Caco-2 (cell line): ENCODE results near the gene RALGPS2. TPM values are rescaled to one million over a fixed set of nuclear protein-coding genes. Genes with fewer than 3 reads are reported as not detected.

ENCODE experiments used
- BruUV-seq: library from RNA; stranded (reverse); fragments of 400-500 nt; replicated peaks from 2 replicates; lab custom pipeline; 2021; lab: Mats Ljungman, UMichigan
- CTCF ChIA-PET: fragments of 300-600 bp; sonication (Branson Sonifier 250); formaldehyde crosslinking; loops from one replicate; lab custom pipeline; 2022; ENCODE audit warnings: antibody characterized with exemption; lab: Charles Lee
- POLR2A ChIA-PET: fragments of 300-600 bp; sonication (Branson Sonifier 250); formaldehyde crosslinking; loops from one replicate; lab custom pipeline; 2022; ENCODE audit warnings: antibody characterized with exemption; lab: Charles Lee
- DNase-seq, 2 experiments: peaks; one replicate each; pipeline versions ENCODE4 v3.0.0 to v3.0.0-alpha.2; 2020 to 2022
- H3K27me3 ChIP-seq: replicated peaks from 2 replicates; pipeline ENCODE4 v1.6.0; 2011; ENCODE audit warnings: low read length; ENCODE audit not compliant: control insufficient read depth, insufficient read depth
- H3K36me3 ChIP-seq: 2 replicates; pipeline ENCODE4 v1.5.1; 2011; ENCODE audit warnings: low read length; ENCODE audit not compliant: control insufficient read depth, insufficient read depth
- H3K4me1 ChIP-seq: fragments of 250-450 bp; sonication (Bioruptor Pico); 2 replicates; pipeline ENCODE4 v1.5.1; 2020; ENCODE audit warnings: mild to moderate bottlenecking
- H3K4me3 ChIP-seq: 2 replicates; pipeline ENCODE4 v1.5.1; 2011; ENCODE audit warnings: low read depth, mild to moderate bottlenecking, control low read depth, low read length
- H3K9me3 ChIP-seq: fragments of 250-450 bp; sonication (Bioruptor Pico); 2 replicates; pipeline ENCODE4 v1.5.1; 2020; ENCODE audit warnings: mild to moderate bottlenecking, moderate library complexity
- H3K27ac Mint-ChIP-seq: one replicate; pipeline ENCODE4 v1.8.0; 2022; ENCODE audit warnings: mixed read lengths; ENCODE audit not compliant: unreplicated experiment
- H3K27me3 Mint-ChIP-seq: one replicate; pipeline ENCODE4 v1.8.0; 2022; ENCODE audit warnings: mixed read lengths; ENCODE audit not compliant: insufficient read depth, unreplicated experiment
- H3K36me3 Mint-ChIP-seq: one replicate; pipeline ENCODE4 v1.8.0; 2022; ENCODE audit warnings: mild to moderate bottlenecking, mixed read lengths; ENCODE audit not compliant: insufficient read depth, unreplicated experiment
- H3K4me1 Mint-ChIP-seq: one replicate; pipeline ENCODE4 v1.8.0; 2022; ENCODE audit warnings: low read depth, mixed read lengths; ENCODE audit not compliant: unreplicated experiment
- H3K4me3 Mint-ChIP-seq: one replicate; pipeline ENCODE4 v1.8.0; 2022; ENCODE audit warnings: mild to moderate bottlenecking, moderate library complexity, mixed read lengths; ENCODE audit not compliant: unreplicated experiment
- H3K9me3 Mint-ChIP-seq: one replicate; pipeline ENCODE4 v1.8.0; 2022; ENCODE audit warnings: mixed read lengths; ENCODE audit not compliant: unreplicated experiment
- CTCF ChIP-seq, 2 experiments: fragments of 200-600 bp in 1 of 2; IDR thresholded peaks; 1 replicate in 1 of 2; 2 replicates in 1 of 2; pipeline versions ENCODE4 v1.5.1 to v1.8.0; 2011 to 2022; ENCODE audit warnings: antibody characterized with exemption in 1 of 2, control low read depth in 1 of 2, inconsistent platforms in 1 of 2, low read depth in 1 of 2, low read length in 1 of 2, mild to moderate bottlenecking in 1 of 2, moderate library complexity in 1 of 2; ENCODE audit not compliant: insufficient read depth in 1 of 2, severe bottlenecking in 1 of 2, unreplicated experiment in 1 of 2
- intact Hi-C: fragments of 100-400 bp; cut with micrococcal nuclease; formaldehyde crosslinking; loops from one replicate; pipeline ENCODE4 v1.10.0; 2022; ENCODE audit not compliant: unreplicated experiment
- total RNA-seq: library from RNA; stranded (reverse); gene quantifications from 2 replicates; pipeline ENCODE4 v1.2.3, GENCODE V29; 2022

Gene RALGPS2
- total RNA-seq, 1 experiment from 2014 or later = 26.1 TPM

GRCh38 chr1:178951600-178951999 is 226.6 kb downstream of the RALGPS2 start:
- no peak overlapping the region for H3K27ac Mint-ChIP-seq
- H3K4me1 Mint-ChIP-seq = no peaks in the 10 kb centered on the region
- no peak overlapping the region for H3K4me3 Mint-ChIP-seq
- Histone ChIP-seq H3K36me3 (no peaks in the 10 kb centered on the region), H3K4me1 (no peaks in the 10 kb centered on the region), H3K9me3 (no peaks in the 10 kb centered on the region), H3K27me3 (no peaks in the 10 kb centered on the region), H3K4me3 (no peak overlapping the region)
- H3K36me3 Mint-ChIP-seq = no peaks in the 10 kb centered on the region
- no TSS peak for BruUV-seq
- CTCF ChIA-PET = no interaction called here
- no peaks in the 10 kb centered on the region for H3K27me3 Mint-ChIP-seq
- H3K9me3 Mint-ChIP-seq = no peaks in the 10 kb centered on the region
- no peak for DNase-seq
- intact Hi-C loops = no loop called here
- POLR2A ChIA-PET = no interaction called here
- no peak for TF ChIP-seq CTCF (IDR thresholded peaks at IDR 0.05; ENCODE audit: insufficient read depth in 1 of 2, low read depth in 1 of 2, low read length in 1 of 2, severe bottlenecking in 1 of 2, unreplicated experiment in 1 of 2)

- intact Hi-C loops = no loop called here
- Histone ChIP-seq H3K4me1 (no peaks in the 10 kb centered on the region), H3K27me3 (no peaks in the 10 kb centered on the region), H3K36me3 (no peaks in the 10 kb centered on the region), H3K9me3 (no peaks in the 10 kb centered on the region), H3K4me3 (no peak overlapping the region)
- Mint-ChIP-seq H3K36me3 (no peaks in the 10 kb centered on the region), H3K4me3 (no peak overlapping the region), H3K27me3 (no peaks in the 10 kb centered on the region), H3K9me3 (no peaks in the 10 kb centered on the region), H3K27ac (no peak overlapping the region), H3K4me1 (no peaks in the 10 kb centered on the region)
- no peak for DNase-seq
- POLR2A ChIA-PET = no interaction called here
- no peak for TF ChIP-seq CTCF (IDR thresholded peaks at IDR 0.05; ENCODE audit: insufficient read depth in 1 of 2, low read depth in 1 of 2, low read length in 1 of 2, severe bottlenecking in 1 of 2, unreplicated experiment in 1 of 2)
- no TSS peak for BruUV-seq
- CTCF ChIA-PET = interaction anchor here (0.7 kb wide), 1 partner anchor 421 kb away, joined by 3 read pairs; no protein-coding TSS in a partner anchor
These were observed 228.0 kb downstream of the RALGPS2 start for GRCh38 chr1:178953034-178953433.

- Histone ChIP-seq H3K27me3 (no peaks in the 10 kb centered on the region), H3K4me1 (no peaks in the 10 kb centered on the region), H3K36me3 (no peaks in the 10 kb centered on the region), H3K9me3 (no peaks in the 10 kb centered on the region), H3K4me3 (no peak overlapping the region)
- H3K4me1 Mint-ChIP-seq = no peaks in the 10 kb centered on the region
- H3K4me3 Mint-ChIP-seq = no peak overlapping the region
- no peaks in the 10 kb centered on the region for H3K36me3 Mint-ChIP-seq
- intact Hi-C loops = no loop called here
- no peaks in the 10 kb centered on the region for H3K27me3 Mint-ChIP-seq
- CTCF ChIA-PET = no interaction called here
- no peaks in the 10 kb centered on the region for H3K9me3 Mint-ChIP-seq
- no peak for DNase-seq
- no peak overlapping the region for H3K27ac Mint-ChIP-seq
- no peak for TF ChIP-seq CTCF (IDR thresholded peaks at IDR 0.05; ENCODE audit: insufficient read depth in 1 of 2, low read depth in 1 of 2, low read length in 1 of 2, severe bottlenecking in 1 of 2, unreplicated experiment in 1 of 2)
- POLR2A ChIA-PET = no interaction called here
- no TSS peak for BruUV-seq
These were observed 228.7 kb downstream of the RALGPS2 start for GRCh38 chr1:178953538-178954324.
